ENCODE results near the gene UQCRC1. TPM values are rescaled to one million over a fixed set of nuclear protein-coding genes. Genes with fewer than 3 reads are reported as not detected.

Gene UQCRC1
- total and polyA plus RNA-seq, 2 of the 8 experiments (the other 6 are each of a cell fraction or from before 2014, with no cell fraction given), result 310 to 720 TPM

DNA sequence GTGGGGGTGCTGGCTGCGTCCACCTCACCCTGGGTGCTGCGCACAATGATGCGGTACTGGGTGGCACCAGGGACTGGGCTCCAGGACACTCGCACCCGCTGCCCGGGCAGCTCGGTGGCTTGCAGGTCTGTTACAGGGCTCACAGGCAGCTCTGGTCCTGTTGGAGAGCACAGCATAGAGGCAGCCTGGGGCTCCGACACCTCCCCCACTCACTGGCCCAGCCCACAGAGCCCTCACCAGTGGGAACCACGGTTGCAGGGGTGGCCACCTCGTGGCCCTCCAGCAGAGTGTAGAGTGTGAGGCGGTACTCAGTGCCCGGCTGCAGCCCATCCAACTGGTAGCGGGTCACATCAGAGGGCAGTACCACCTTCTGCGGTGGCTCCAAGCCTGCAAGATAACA lies 18.0 kb downstream of the UQCRC1 start (continued):
- TF ChIP-seq, protein P1, sequence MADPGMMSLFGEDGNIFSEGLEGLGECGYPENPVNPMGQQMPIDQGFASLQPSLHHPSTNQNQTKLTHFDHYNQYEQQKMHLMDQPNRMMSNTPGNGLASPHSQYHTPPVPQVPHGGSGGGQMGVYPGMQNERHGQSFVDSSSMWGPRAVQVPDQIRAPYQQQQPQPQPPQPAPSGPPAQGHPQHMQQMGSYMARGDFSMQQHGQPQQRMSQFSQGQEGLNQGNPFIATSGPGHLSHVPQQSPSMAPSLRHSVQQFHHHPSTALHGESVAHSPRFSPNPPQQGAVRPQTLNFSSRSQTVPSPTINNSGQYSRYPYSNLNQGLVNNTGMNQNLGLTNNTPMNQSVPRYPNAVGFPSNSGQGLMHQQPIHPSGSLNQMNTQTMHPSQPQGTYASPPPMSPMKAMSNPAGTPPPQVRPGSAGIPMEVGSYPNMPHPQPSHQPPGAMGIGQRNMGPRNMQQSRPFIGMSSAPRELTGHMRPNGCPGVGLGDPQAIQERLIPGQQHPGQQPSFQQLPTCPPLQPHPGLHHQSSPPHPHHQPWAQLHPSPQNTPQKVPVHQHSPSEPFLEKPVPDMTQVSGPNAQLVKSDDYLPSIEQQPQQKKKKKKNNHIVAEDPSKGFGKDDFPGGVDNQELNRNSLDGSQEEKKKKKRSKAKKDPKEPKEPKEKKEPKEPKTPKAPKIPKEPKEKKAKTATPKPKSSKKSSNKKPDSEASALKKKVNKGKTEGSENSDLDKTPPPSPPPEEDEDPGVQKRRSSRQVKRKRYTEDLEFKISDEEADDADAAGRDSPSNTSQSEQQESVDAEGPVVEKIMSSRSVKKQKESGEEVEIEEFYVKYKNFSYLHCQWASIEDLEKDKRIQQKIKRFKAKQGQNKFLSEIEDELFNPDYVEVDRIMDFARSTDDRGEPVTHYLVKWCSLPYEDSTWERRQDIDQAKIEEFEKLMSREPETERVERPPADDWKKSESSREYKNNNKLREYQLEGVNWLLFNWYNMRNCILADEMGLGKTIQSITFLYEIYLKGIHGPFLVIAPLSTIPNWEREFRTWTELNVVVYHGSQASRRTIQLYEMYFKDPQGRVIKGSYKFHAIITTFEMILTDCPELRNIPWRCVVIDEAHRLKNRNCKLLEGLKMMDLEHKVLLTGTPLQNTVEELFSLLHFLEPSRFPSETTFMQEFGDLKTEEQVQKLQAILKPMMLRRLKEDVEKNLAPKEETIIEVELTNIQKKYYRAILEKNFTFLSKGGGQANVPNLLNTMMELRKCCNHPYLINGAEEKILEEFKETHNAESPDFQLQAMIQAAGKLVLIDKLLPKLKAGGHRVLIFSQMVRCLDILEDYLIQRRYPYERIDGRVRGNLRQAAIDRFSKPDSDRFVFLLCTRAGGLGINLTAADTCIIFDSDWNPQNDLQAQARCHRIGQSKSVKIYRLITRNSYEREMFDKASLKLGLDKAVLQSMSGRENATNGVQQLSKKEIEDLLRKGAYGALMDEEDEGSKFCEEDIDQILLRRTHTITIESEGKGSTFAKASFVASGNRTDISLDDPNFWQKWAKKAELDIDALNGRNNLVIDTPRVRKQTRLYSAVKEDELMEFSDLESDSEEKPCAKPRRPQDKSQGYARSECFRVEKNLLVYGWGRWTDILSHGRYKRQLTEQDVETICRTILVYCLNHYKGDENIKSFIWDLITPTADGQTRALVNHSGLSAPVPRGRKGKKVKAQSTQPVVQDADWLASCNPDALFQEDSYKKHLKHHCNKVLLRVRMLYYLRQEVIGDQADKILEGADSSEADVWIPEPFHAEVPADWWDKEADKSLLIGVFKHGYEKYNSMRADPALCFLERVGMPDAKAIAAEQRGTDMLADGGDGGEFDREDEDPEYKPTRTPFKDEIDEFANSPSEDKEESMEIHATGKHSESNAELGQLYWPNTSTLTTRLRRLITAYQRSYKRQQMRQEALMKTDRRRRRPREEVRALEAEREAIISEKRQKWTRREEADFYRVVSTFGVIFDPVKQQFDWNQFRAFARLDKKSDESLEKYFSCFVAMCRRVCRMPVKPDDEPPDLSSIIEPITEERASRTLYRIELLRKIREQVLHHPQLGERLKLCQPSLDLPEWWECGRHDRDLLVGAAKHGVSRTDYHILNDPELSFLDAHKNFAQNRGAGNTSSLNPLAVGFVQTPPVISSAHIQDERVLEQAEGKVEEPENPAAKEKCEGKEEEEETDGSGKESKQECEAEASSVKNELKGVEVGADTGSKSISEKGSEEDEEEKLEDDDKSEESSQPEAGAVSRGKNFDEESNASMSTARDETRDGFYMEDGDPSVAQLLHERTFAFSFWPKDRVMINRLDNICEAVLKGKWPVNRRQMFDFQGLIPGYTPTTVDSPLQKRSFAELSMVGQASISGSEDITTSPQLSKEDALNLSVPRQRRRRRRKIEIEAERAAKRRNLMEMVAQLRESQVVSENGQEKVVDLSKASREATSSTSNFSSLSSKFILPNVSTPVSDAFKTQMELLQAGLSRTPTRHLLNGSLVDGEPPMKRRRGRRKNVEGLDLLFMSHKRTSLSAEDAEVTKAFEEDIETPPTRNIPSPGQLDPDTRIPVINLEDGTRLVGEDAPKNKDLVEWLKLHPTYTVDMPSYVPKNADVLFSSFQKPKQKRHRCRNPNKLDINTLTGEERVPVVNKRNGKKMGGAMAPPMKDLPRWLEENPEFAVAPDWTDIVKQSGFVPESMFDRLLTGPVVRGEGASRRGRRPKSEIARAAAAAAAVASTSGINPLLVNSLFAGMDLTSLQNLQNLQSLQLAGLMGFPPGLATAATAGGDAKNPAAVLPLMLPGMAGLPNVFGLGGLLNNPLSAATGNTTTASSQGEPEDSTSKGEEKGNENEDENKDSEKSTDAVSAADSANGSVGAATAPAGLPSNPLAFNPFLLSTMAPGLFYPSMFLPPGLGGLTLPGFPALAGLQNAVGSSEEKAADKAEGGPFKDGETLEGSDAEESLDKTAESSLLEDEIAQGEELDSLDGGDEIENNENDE (IDR thresholded peaks at IDR 0.05; ENCODE audit: insufficient replicate concordance, low read length), result no peak
- TF ChIP-seq POU5F1 (IDR thresholded peaks at IDR 0.05; ENCODE audit: low read depth, low read length) (no peak), GTF2F1 (IDR thresholded peaks at IDR 0.05; ENCODE audit: borderline replicate concordance, low read depth, low read length) (no peak), NANOG (IDR thresholded peaks at IDR 0.05; ENCODE audit: insufficient read depth, low read depth, low read length, poor library complexity, severe bottlenecking) (no peak), GABPA (IDR thresholded peaks at IDR 0.05; ENCODE audit: borderline replicate concordance, insufficient read depth, low read length) (no peak), EZH2 (IDR thresholded peaks at IDR 0.05; ENCODE audit: low read depth, low read length, severe bottlenecking) (no peak), SIX5 (IDR thresholded peaks at IDR 0.05; ENCODE audit: low read depth, low read length) (no peak), SRF (IDR thresholded peaks at IDR 0.05; ENCODE audit: low read depth, low read length) (no peak), CBX5 (IDR thresholded peaks at IDR 0.05; ENCODE audit: low read depth, low read length) (no peak), FOSL1 (IDR thresholded peaks at IDR 0.05; ENCODE audit: insufficient read depth, low read depth, low read length) (no peak)
- TF ChIP-seq, protein P2, sequence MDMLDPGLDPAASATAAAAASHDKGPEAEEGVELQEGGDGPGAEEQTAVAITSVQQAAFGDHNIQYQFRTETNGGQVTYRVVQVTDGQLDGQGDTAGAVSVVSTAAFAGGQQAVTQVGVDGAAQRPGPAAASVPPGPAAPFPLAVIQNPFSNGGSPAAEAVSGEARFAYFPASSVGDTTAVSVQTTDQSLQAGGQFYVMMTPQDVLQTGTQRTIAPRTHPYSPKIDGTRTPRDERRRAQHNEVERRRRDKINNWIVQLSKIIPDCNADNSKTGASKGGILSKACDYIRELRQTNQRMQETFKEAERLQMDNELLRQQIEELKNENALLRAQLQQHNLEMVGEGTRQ (IDR thresholded peaks at IDR 0.05; ENCODE audit: low read length), result no peak

Measured in H1 (cell line).